ENCODE data around the gene UBE2J2. TPM values are rescaled to one million over a fixed set of nuclear protein-coding genes. Genes with fewer than 3 reads are reported as not detected.
A peak's percentile ranks its signal among the peaks of the same experiment; 100 is the strongest.

The UBE2J2 gene
- total RNA-seq, 2 experiments from 2014 or later, result 75.7 to 78.1 TPM

GRCh38 chr1:1229770-1230169, 43.9 kb downstream of the UBE2J2 start:
- Mint-ChIP-seq H3K4me1 (peaks cover 25% of the 10 kb centered on the region), H3K9me3 (no peaks in the 10 kb centered on the region), H3K36me3 (peaks cover 15% of the 10 kb centered on the region), H3K27me3 (no peaks in the 10 kb centered on the region), H3K4me3 (peak overlapping the region; percentile 20), H3K27ac (no peak overlapping the region)
- ATAC-seq (ENCODE audit: low read depth), result no peak
- DNase-seq, result no peak
- POLR2A ChIA-PET, result interaction anchor here (0.6 to 1.0 kb wide), 3 partner anchors 17 to 100 kb away, joined by 3 read pairs; no protein-coding TSS in a partner anchor

GRCh38 chr1:1228596-1229321, 44.9 kb downstream of the UBE2J2 start:
- H3K9me3 Mint-ChIP-seq, result no peaks in the 10 kb centered on the region
- H3K27me3 Mint-ChIP-seq, result no peaks in the 10 kb centered on the region
- POLR2A ChIA-PET, result interaction anchor here (0.9 to 1.0 kb wide), 2 partner anchors 16 to 22 kb away, joined by 3 read pairs; no protein-coding TSS in a partner anchor
- H3K4me1 Mint-ChIP-seq, result peaks cover 19% of the 10 kb centered on the region
- ATAC-seq (ENCODE audit: low read depth), result no peak
- no peak for DNase-seq
- H3K27ac Mint-ChIP-seq, result no peak overlapping the region
- H3K4me3 Mint-ChIP-seq, result no peak overlapping the region
- H3K36me3 Mint-ChIP-seq, result peaks cover 15% of the 10 kb centered on the region

GRCh38 chr1:1228187-1228586, 45.5 kb downstream of the UBE2J2 start:
- no peak for DNase-seq
- no peak for ATAC-seq (ENCODE audit: low read depth)
- Mint-ChIP-seq H3K27ac (no peak overlapping the region), H3K9me3 (no peaks in the 10 kb centered on the region), H3K4me3 (no peak overlapping the region), H3K27me3 (no peaks in the 10 kb centered on the region), H3K36me3 (peaks cover 17% of the 10 kb centered on the region), H3K4me1 (peaks cover 15% of the 10 kb centered on the region)
- POLR2A ChIA-PET, result no interaction called here

- DNase-seq (no peak), ATAC-seq (ENCODE audit: low read depth) (no peak)
- Mint-ChIP-seq H3K4me3 (no peak overlapping the region), H3K4me1 (peaks cover 17% of the 10 kb centered on the region), H3K27me3 (no peaks in the 10 kb centered on the region), H3K27ac (no peak overlapping the region), H3K36me3 (peaks cover 24% of the 10 kb centered on the region), H3K9me3 (no peaks in the 10 kb centered on the region)
- POLR2A ChIA-PET, result no interaction called here
These were observed 46.3 kb downstream of the UBE2J2 start for GRCh38 chr1:1227386-1227785.

- POLR2A ChIA-PET, result no interaction called here
These were observed 46.9 kb downstream of the UBE2J2 start for GRCh38 chr1:1226566-1227362.

GRCh38 chr1:1225913-1226312, 47.7 kb downstream of the UBE2J2 start:
- Mint-ChIP-seq H3K27ac (no peak overlapping the region), H3K4me1 (peaks cover 17% of the 10 kb centered on the region), H3K4me3 (no peak overlapping the region), H3K9me3 (no peaks in the 10 kb centered on the region), H3K36me3 (peaks cover 24% of the 10 kb centered on the region), H3K27me3 (no peaks in the 10 kb centered on the region)
- POLR2A ChIA-PET, result no interaction called here
- no peak for DNase-seq
- no peak for ATAC-seq (ENCODE audit: low read depth)

More at GRCh38 chr1:1226566-1227362, 46.9 kb downstream of the UBE2J2 start:
- Mint-ChIP-seq H3K27me3 (no peaks in the 10 kb centered on the region), H3K4me3 (no peak overlapping the region), H3K36me3 (peaks cover 24% of the 10 kb centered on the region), H3K4me1 (peaks cover 17% of the 10 kb centered on the region), H3K9me3 (no peaks in the 10 kb centered on the region), H3K27ac (no peak overlapping the region)
- ATAC-seq (ENCODE audit: low read depth), result no peak
- no peak for DNase-seq

- DNase-seq, result no peak
- no peak overlapping the region for H3K27ac Mint-ChIP-seq
- no peak for ATAC-seq (ENCODE audit: low read depth)
- H3K36me3 Mint-ChIP-seq, result peaks cover 24% of the 10 kb centered on the region
- no peaks in the 10 kb centered on the region for H3K27me3 Mint-ChIP-seq
- H3K9me3 Mint-ChIP-seq, result no peaks in the 10 kb centered on the region
- POLR2A ChIA-PET, result no interaction called here
- H3K4me1 Mint-ChIP-seq, result peaks cover 12% of the 10 kb centered on the region
- no peak overlapping the region for H3K4me3 Mint-ChIP-seq
These were observed 48.3 kb downstream of the UBE2J2 start for GRCh38 chr1:1225238-1225845.

- Mint-ChIP-seq H3K4me1 (peaks cover 3% of the 10 kb centered on the region), H3K4me3 (no peak overlapping the region), H3K27me3 (no peaks in the 10 kb centered on the region), H3K36me3 (peaks cover 22% of the 10 kb centered on the region), H3K27ac (no peak overlapping the region), H3K9me3 (no peaks in the 10 kb centered on the region)
- ATAC-seq (ENCODE audit: low read depth) (no peak), DNase-seq (no peak)
- POLR2A ChIA-PET, result no interaction called here
These were observed 49.8 kb downstream of the UBE2J2 start for GRCh38 chr1:1223891-1224290.

- no peak for DNase-seq
- ATAC-seq (ENCODE audit: low read depth), result no peak
- H3K36me3 Mint-ChIP-seq, result peaks cover 21% of the 10 kb centered on the region
- no peak overlapping the region for H3K27ac Mint-ChIP-seq
- no peaks in the 10 kb centered on the region for H3K27me3 Mint-ChIP-seq
- no peaks in the 10 kb centered on the region for H3K9me3 Mint-ChIP-seq
- no peak overlapping the region for H3K4me3 Mint-ChIP-seq
- peaks cover 3% of the 10 kb centered on the region for H3K4me1 Mint-ChIP-seq
- POLR2A ChIA-PET, result no interaction called here
These were observed 50.3 kb downstream of the UBE2J2 start for GRCh38 chr1:1223321-1223720.

GRCh38 chr1:1222575-1223225, 51.0 kb downstream of the UBE2J2 start:
- ATAC-seq (ENCODE audit: low read depth) (no peak), DNase-seq (no peak)
- no peak overlapping the region for H3K4me3 Mint-ChIP-seq
- H3K27ac Mint-ChIP-seq, result no peak overlapping the region
- H3K9me3 Mint-ChIP-seq, result no peaks in the 10 kb centered on the region
- POLR2A ChIA-PET, result no interaction called here
- H3K27me3 Mint-ChIP-seq, result no peaks in the 10 kb centered on the region
- H3K4me1 Mint-ChIP-seq, result peaks cover 3% of the 10 kb centered on the region
- H3K36me3 Mint-ChIP-seq, result peaks cover 21% of the 10 kb centered on the region

GRCh38 chr1:1221887-1222574, 51.6 kb downstream of the UBE2J2 start:
- H3K4me3 Mint-ChIP-seq, result no peak overlapping the region
- H3K27ac Mint-ChIP-seq, result no peak overlapping the region
- no peaks in the 10 kb centered on the region for H3K27me3 Mint-ChIP-seq
- POLR2A ChIA-PET, result no interaction called here
- H3K9me3 Mint-ChIP-seq, result no peaks in the 10 kb centered on the region
- peaks cover 3% of the 10 kb centered on the region for H3K4me1 Mint-ChIP-seq
- no peak for DNase-seq
- H3K36me3 Mint-ChIP-seq, result peaks cover 21% of the 10 kb centered on the region
- ATAC-seq (ENCODE audit: low read depth), result no peak

GRCh38 chr1:1220197-1220596, 53.5 kb downstream of the UBE2J2 start:
- peaks cover 7% of the 10 kb centered on the region for H3K4me1 Mint-ChIP-seq
- H3K9me3 Mint-ChIP-seq, result no peaks in the 10 kb centered on the region
- H3K4me3 Mint-ChIP-seq, result no peak overlapping the region
- ATAC-seq (ENCODE audit: low read depth) (no peak), DNase-seq (no peak)
- H3K27me3 Mint-ChIP-seq, result no peaks in the 10 kb centered on the region
- peaks cover 17% of the 10 kb centered on the region for H3K36me3 Mint-ChIP-seq
- POLR2A ChIA-PET, result interaction anchor here (1.4 kb wide), 1 partner anchor 18 kb away, joined by 3 read pairs; no protein-coding TSS in a partner anchor
- no peak overlapping the region for H3K27ac Mint-ChIP-seq

GRCh38 chr1:1219341-1219740, 54.3 kb downstream of the UBE2J2 start:
- no peaks in the 10 kb centered on the region for H3K9me3 Mint-ChIP-seq
- H3K4me1 Mint-ChIP-seq, result peaks cover 9% of the 10 kb centered on the region
- H3K27ac Mint-ChIP-seq, result no peak overlapping the region
- H3K4me3 Mint-ChIP-seq, result no peak overlapping the region
- DNase-seq (no peak), ATAC-seq (ENCODE audit: low read depth) (no peak)
- H3K27me3 Mint-ChIP-seq, result no peaks in the 10 kb centered on the region
- POLR2A ChIA-PET, result no interaction called here
- H3K36me3 Mint-ChIP-seq, result peaks cover 14% of the 10 kb centered on the region

Data from activated naive CD8-positive, alpha-beta T cell treated with anti-CD3 and anti-CD28 coated beads, Interleukin-2, amount 10 ng/mL, durations not matched to agents 7 days and 5 days (primary cell).